PFSK-1 (cell line): ENCODE data around the gene SLC9A9.

ENCODE experiments used
- POLR2AphosphoS5 ChIP-seq: IDR thresholded peaks from 2 replicates; pipeline ENCODE4 v1.6.1; 2012; ENCODE audit warnings: low read depth, mild to moderate bottlenecking, control low read depth, low read length, moderate library complexity
- SIN3A ChIP-seq: IDR thresholded peaks from 2 replicates; pipeline ENCODE4 v1.6.1; 2012; ENCODE audit warnings: mild to moderate bottlenecking, low read length, moderate library complexity, borderline replicate concordance; ENCODE audit not compliant: insufficient read depth

- no peak for TF ChIP-seq POLR2AphosphoS5
- TF ChIP-seq SIN3A: no peak
Measured at GRCh38 chr3:143628971-143629370, 219.3 kb downstream of the SLC9A9 start.
